Skin epidermis (tissue), 12 donors: ENCODE data around the gene ANXA8.
"Not testable (repeated sequence)": the region's sequence is repeated elsewhere in the genome, so short reads cannot be mapped to it uniquely, and the experiment has no call there.

Experiments used
- H3K27ac ChIP-seq, 21 experiments: fragments of 200-600 bp; sonication (generic) in 11 of 21; one replicate each; pipeline ENCODE4 v1.5.0; 2020; ENCODE audit warnings: mild to moderate bottlenecking in 3 of 21, inconsistent platforms in 2 of 21, moderate library complexity in 2 of 21
- H3K4me3 ChIP-seq, 7 experiments: fragments of 200-600 bp; sonication (generic) in 2 of 7; one replicate each; pipeline ENCODE4 v1.5.0; 2020; ENCODE audit warnings: inconsistent platforms in 2 of 7, mild to moderate bottlenecking in 2 of 7, moderate library complexity in 1 of 7

ANXA8 gene

GRCh38 chr10:47467458-47467857, 16.5 kb downstream of the ANXA8 start:
- H3K4me3 ChIP-seq, H3K27ac ChIP-seq: not testable (repeated sequence)

GRCh38 chr10:47465216-47465917, 18.5 kb downstream of the ANXA8 start:
- H3K4me3 ChIP-seq, result not testable (repeated sequence)
- peak overlapping the region in 2 of 21 experiments; percentile 35 to 59 for H3K27ac ChIP-seq

DNA sequence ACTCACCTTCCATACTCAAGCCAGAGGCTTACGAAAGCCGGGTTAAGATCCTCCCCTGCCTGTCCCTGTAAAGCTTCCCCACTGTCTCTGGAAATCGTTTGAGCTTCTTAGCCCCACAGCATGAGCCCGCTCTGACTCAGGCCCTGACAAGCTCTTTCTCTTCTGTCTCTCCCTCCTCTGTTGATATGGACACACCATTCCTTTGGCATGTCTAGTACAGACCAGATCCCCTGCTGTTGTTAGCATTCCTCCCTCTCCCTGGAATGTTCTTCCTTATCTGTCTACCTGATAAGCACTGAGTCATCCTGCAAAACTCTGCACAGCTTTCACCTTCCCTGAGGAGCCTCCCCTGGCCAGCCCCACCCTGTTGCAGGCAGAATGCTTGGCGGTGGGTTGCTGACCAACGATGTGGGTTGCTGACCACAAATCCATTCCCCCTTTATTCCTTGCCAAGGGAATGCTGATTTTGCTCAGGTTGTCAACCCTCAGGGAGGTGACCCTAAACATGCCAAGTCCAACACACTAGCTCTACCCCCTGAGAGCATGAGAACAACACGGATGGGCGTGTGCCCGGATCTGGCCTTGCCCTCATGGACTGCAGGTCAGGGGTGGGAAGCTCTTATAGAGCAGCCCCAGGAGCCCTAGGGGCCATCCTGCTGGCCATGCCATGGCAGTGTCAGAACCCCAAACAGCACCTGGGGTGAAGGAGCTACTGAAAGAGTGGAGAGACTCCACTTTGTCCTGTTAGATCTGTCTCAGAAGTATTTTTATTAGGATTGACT, 21.1 kb downstream of the ANXA8 start:
- H3K27ac ChIP-seq, H3K4me3 ChIP-seq: not testable (repeated sequence)

GRCh38 chr10:47461261-47461687, 22.6 kb downstream of the ANXA8 start:
- H3K27ac ChIP-seq, result peak overlapping the region in 6 of 21 experiments; percentile 39 to 63 (median 46)
- not testable (repeated sequence) for H3K4me3 ChIP-seq

- Histone ChIP-seq H3K27ac (no peak overlapping the region), H3K4me3 (no peak overlapping the region)
Measured at GRCh38 chr10:47458466-47459154, 25.3 kb downstream of the ANXA8 start.

GRCh38 chr10:47457826-47458225, 26.1 kb downstream of the ANXA8 start:
- Histone ChIP-seq H3K4me3 (no peak overlapping the region), H3K27ac (no peak overlapping the region)

GRCh38 chr10:47457528-47457820, 26.4 kb downstream of the ANXA8 start:
- no peak overlapping the region for H3K4me3 ChIP-seq
- no peak overlapping the region for H3K27ac ChIP-seq

DNA sequence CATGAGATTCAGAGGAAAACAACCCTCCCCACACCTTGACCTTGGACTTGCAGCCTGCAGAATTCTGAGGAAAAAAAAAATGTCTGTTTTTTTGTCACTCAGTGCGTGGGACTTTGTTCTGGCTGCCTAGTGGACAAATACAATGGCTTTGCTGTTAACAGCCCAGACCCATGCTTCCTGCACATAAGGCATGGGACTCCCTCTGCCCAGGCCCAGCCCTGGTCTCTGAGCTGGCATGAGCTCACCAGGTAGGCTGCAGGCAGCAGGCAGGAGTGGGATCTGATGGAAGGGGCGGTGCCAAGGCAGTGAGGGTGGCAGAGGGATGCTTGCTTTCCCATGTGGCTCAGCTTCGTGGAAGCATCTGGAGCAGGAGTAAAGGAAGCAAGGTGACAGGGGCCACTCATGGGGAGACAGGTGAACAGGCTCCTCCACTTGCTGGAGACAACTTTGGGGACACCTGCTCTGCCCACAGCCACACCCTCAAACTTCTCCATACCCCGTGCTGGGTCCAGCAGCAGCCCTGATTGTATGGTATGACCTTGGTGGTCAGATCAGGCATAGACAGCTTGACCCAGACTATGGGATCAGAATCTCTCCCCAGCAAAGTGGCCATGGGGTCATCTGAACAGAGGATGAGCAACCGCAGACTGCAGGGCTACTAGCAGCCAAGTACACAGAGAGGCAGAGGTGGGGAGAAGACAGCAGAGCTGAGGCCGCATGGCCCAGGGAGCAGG, 27.0 kb downstream of the ANXA8 start:
- H3K4me3 ChIP-seq, result no peak overlapping the region
- no peak overlapping the region for H3K27ac ChIP-seq

GRCh38 chr10:47456079-47456785, 27.7 kb downstream of the ANXA8 start:
- Histone ChIP-seq H3K27ac (no peak overlapping the region), H3K4me3 (no peak overlapping the region)

DNA sequence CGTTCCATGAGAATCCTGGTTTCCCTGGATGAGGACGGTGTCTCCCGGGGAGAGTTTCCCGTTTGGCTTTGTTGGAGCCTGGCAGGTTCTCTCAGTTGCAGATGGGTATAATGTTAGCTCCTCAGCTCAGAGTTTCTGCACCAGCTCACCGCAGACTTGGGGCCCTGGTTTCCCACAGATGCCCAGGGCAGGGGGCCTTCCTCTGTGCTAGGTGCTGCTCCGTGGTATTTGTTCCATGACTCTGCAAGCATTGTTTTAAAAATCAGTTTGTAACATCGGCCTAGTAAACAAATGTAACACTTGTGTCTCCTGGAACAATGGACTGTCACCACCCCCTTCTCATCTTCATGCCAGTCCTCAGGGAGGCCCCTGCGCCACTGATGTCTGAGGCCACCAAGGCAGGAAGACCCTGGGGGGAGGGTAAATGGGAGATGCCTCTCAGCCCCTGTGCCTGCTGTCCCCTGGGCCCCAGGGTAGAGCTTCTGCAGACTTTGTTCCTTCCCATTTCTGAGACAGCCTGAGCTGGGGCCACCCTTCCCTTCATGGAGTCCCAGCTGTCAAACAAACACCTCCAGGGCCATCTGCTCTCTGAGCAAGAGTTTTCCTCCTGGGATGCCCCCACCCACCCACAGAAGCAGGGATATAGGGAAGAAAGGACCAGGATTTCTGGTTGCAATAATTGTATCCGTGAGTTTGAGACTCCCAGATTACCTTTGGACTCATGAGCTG, 28.4 kb downstream of the ANXA8 start:
- not testable (repeated sequence) for H3K27ac ChIP-seq, H3K4me3 ChIP-seq

- Histone ChIP-seq H3K4me3 (no peak overlapping the region), H3K27ac (no peak overlapping the region)
Measured at GRCh38 chr10:47454780-47455058, 29.2 kb downstream of the ANXA8 start.

- Histone ChIP-seq H3K27ac (no peak overlapping the region), H3K4me3 (no peak overlapping the region)
Measured at GRCh38 chr10:47454008-47454779, 29.7 kb downstream of the ANXA8 start.

- H3K27ac ChIP-seq, result no peak overlapping the region
- H3K4me3 ChIP-seq, result no peak overlapping the region
Measured at GRCh38 chr10:47453141-47454007, 30.5 kb downstream of the ANXA8 start.

GRCh38 chr10:47452495-47453140, 31.3 kb downstream of the ANXA8 start:
- H3K27ac ChIP-seq, result no peak overlapping the region

DNA sequence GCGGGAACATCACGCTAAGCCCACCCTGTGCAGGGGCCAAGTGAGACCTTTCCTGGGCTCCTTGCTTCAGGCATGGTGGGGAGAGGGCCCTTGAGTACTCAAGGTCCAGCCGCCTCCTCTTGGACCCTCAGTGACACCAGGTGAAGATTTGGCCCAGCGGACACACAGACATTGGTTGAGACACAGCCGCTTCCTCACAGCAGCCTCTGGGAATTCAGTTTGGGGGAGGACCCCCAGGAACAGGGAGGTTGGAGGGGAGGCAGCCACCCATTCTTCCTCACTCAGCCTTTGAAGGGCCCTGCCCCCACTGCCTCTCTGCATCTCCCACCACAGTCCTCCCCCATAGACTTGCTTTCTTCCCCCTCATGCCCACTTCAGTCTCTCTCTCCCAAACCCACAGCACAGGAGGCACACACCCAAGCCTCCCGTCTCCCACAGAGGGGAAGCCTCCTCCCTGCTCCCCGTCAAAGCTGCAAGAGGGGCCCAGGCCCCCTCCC, 31.9 kb downstream of the ANXA8 start:
- H3K4me3 ChIP-seq, result no peak overlapping the region
- no peak overlapping the region for H3K27ac ChIP-seq

More at GRCh38 chr10:47452495-47453140, 31.3 kb downstream of the ANXA8 start:
- H3K4me3 ChIP-seq, result no peak overlapping the region

DNA sequence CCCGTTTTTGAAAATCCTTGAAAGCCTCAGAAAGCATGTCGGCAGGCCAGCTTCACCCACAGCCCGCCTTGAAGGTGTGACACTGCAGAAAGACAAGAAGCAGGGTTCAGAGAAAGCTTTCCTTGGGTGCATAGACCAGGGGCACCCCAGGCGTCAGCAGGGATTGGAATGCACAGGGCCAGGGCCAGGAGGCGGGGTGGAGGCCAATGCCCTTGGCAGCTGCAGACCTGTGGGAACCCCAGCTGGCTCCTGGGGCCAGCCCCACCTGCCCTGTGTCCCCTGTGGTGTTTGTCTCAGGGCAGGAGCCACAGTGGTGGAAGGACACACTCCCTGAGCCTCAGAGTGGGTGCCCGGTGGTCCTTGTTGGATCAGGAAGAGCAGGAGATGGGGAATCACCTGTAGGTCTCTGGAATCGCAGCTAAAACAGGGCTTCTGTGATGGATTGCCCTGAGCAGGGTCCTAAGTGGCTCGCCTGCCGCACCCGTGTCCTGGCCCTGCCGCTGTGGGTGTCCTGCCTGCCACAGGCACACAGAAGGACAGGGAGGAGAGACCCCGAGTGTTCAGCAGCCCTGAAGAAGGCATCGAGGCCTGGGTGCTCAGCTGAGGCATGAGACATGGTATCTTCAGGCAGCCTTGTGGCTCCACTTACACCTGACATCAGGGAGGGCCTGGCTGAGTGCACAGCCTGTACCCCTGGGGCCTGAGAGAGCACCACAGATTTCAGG, 32.5 kb downstream of the ANXA8 start:
- no peak overlapping the region for H3K27ac ChIP-seq

More for the DNA sequence above, 32.5 kb downstream of the ANXA8 start:
- H3K4me3 ChIP-seq, result no peak overlapping the region
